GM12874 (cell line): Measurements from ENCODE around the gene C6orf120.

Experiments used
- CTCF ChIP-seq: IDR thresholded peaks from 2 replicates; pipeline ENCODE4 v1.5.1; 2011; ENCODE audit warnings: low read depth, mild to moderate bottlenecking, control low read depth, low read length, moderate library complexity; ENCODE audit not compliant: insufficient read depth

Gene C6orf120

GRCh38 chr6:169724494-169725124 lies 22.7 kb downstream of the C6orf120 start, which contains the start of gene PHF10:
Gene PHF10 (minus strand): TSS chr6:169724500. CDS start chr6:169723931, 569 bp downstream.
- TF ChIP-seq CTCF, result no peak

GRCh38 chr6:169725125-169726048 lies 23.5 kb downstream of the C6orf120 start:
- no peak for TF ChIP-seq CTCF

DNA sequence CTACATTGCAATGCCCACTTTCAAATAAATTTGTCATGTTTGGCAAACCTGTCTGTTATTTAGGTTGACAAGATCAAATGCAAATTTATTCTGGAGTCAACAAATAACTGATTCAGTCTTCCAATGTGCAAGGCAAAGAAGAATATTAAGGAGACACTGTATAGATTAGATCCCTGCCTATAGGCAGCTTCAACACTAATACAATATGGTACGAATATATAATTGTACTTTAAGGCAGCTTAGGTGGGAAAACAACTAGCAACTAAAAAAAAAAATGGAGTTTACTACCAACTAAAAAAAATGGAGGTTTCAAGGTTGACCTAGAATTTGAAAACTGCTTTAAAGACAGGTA lies 24.1 kb downstream of the C6orf120 start:
- TF ChIP-seq CTCF, result no peak

- no peak for TF ChIP-seq CTCF
Observed at GRCh38 chr6:169726963-169727362, 25.0 kb downstream of the C6orf120 start.

DNA sequence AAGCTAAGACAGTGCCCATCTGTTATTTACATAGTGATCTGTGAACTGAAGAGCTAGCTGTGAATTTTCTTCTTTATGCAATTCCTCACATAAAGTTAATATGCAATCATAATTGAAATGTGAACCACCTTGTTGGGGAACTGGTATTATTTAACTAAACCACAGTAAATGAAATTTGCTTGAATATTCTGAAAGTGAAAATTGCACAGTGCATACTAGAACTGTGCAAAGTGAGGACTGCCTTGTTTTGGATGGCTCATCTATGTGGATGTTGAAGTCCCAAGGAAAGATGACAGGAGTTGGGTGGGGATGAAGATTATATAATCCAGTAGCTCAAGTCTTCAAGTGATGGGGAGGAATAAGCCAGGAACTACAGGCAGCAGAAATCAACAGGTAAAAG lies 28.0 kb downstream of the C6orf120 start:
- no peak for TF ChIP-seq CTCF

DNA sequence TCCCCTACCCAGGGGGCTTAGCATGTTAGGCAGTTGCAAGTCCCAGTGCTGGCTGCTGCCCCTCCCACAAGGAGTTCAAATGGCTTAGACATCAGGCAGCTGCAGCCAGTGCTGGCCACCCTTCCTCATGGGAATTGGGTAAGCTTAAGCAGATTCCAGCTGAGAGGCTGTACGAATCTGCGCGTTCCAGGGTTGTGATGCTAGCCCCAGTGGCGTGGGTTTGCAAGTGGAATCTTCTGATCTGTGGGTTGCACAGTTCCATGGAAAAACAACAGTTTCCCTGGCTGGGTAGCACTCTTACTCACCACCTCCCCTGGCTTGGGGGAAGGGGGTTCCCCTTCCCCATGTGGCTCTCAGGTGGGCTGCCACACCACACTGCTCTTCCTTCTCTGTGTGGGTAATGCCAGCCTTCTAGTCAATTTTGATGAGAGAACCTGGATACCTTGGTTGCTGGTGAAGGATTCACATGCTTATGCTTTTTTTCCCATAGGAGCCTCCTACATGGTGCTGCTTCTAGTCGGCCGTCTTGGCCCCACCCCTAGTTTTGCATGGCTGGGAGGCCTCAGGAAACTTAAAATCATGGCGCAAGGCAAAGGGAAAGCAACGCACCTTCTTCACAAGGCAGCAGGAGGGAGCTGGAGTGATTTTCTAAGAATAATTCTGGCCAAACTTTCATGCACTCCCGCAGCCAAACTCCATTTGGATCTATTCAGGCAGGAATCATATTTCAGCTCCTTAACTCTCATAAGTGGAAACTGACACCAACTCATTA lies 36.5 kb downstream of the C6orf120 start:
- TF ChIP-seq CTCF, result no peak

GRCh38 chr6:169738976-169739529 lies 37.1 kb downstream of the C6orf120 start:
- no peak for TF ChIP-seq CTCF
